Hepatocyte (in vitro differentiated cells): Measurements from ENCODE around the gene VRK1.

ENCODE experiments used
- EZH2 ChIP-seq: fragments of 200-600 bp; sonication (generic); IDR thresholded peaks from 2 replicates; pipeline ENCODE4 v1.6.1; 2016; ENCODE audit warnings: antibody characterized with exemption, mild to moderate bottlenecking, borderline replicate concordance
- EZH2phosphoT487 ChIP-seq: fragments of 200-600 bp; sonication (generic); IDR thresholded peaks from one replicate; pipeline ENCODE4 v1.6.1; 2018; ENCODE audit warnings: antibody characterized with exemption, mild to moderate bottlenecking, low read depth, moderate library complexity; ENCODE audit not compliant: unreplicated experiment, severe bottlenecking
- TF ChIP-seq, protein P1 (sequence below): fragments of 200-600 bp; sonication (generic); IDR thresholded peaks from 2 replicates; pipeline ENCODE4 v1.5.1; 2016; ENCODE audit warnings: antibody characterized with exemption, mild to moderate bottlenecking; ENCODE audit not compliant: poor library complexity

DNA sequence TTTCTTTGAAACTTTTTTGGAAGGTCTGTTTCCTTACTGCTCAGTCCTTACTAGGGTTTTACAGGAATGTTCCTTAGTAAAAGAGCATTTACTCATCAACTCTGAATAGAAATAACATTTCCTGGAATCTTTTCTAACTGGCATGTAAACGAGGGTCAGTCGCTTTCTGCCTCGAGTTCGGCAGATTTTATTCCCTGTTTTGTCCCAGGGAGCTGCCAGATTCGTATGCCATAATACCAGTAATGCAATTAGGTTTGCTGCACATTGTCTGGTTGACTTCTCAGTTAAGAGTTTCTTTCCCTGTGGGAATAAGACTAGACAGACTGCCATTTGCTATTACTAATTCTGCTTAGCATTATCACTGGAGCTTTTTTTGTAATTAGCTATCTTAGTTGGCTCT, 91.9 kb downstream of the VRK1 start:
- TF ChIP-seq, protein P1, sequence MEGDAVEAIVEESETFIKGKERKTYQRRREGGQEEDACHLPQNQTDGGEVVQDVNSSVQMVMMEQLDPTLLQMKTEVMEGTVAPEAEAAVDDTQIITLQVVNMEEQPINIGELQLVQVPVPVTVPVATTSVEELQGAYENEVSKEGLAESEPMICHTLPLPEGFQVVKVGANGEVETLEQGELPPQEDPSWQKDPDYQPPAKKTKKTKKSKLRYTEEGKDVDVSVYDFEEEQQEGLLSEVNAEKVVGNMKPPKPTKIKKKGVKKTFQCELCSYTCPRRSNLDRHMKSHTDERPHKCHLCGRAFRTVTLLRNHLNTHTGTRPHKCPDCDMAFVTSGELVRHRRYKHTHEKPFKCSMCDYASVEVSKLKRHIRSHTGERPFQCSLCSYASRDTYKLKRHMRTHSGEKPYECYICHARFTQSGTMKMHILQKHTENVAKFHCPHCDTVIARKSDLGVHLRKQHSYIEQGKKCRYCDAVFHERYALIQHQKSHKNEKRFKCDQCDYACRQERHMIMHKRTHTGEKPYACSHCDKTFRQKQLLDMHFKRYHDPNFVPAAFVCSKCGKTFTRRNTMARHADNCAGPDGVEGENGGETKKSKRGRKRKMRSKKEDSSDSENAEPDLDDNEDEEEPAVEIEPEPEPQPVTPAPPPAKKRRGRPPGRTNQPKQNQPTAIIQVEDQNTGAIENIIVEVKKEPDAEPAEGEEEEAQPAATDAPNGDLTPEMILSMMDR = no peak
- TF ChIP-seq EZH2phosphoT487 (no peak), EZH2 (no peak)
